Gastrocnemius medialis (tissue), 4 donors: ENCODE measurements around the gene GLYATL1B.
"Not testable (repeated sequence)": the region's sequence is repeated elsewhere in the genome, so short reads cannot be mapped to it uniquely, and the experiment has no call there.

Experiments used
- POLR2A ChIP-seq, 2 donors: fragments of 450-650 bp; IDR thresholded peaks; one replicate each; pipeline ENCODE4 v1.6.1; 2017; ENCODE audit warnings: antibody characterized with exemption in 2 of 2, mild to moderate bottlenecking in 2 of 2, moderate library complexity in 2 of 2
- TF ChIP-seq, protein P1 (sequence below), 5 experiments: fragments of 450-650 bp in 3 of 5; fragments of 200-600 bp in 2 of 5; sonication (generic) in 2 of 5; IDR thresholded peaks in 4 of 5; conservative IDR thresholded peaks in 1 of 5; 1 replicate in 4 of 5; 2 replicates in 1 of 5; pipeline ENCODE4 v1.5.1; 2016 to 2019; ENCODE audit warnings: antibody characterized with exemption in 5 of 5, mild to moderate bottlenecking in 3 of 5, moderate library complexity in 3 of 5

GRCh38 chr11:59080421-59080820 is 5.7 kb upstream of the GLYATL1B start:
- TF ChIP-seq, protein P1, sequence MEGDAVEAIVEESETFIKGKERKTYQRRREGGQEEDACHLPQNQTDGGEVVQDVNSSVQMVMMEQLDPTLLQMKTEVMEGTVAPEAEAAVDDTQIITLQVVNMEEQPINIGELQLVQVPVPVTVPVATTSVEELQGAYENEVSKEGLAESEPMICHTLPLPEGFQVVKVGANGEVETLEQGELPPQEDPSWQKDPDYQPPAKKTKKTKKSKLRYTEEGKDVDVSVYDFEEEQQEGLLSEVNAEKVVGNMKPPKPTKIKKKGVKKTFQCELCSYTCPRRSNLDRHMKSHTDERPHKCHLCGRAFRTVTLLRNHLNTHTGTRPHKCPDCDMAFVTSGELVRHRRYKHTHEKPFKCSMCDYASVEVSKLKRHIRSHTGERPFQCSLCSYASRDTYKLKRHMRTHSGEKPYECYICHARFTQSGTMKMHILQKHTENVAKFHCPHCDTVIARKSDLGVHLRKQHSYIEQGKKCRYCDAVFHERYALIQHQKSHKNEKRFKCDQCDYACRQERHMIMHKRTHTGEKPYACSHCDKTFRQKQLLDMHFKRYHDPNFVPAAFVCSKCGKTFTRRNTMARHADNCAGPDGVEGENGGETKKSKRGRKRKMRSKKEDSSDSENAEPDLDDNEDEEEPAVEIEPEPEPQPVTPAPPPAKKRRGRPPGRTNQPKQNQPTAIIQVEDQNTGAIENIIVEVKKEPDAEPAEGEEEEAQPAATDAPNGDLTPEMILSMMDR (IDR thresholded peaks at IDR 0.05 in 4 of 5, conservative IDR thresholded peaks at IDR 0.05 in 1 of 5) = not testable (repeated sequence)
- TF ChIP-seq POLR2A (IDR thresholded peaks at IDR 0.05) = not testable (repeated sequence)
